ENCODE data around the gene MBD3. TPM values are rescaled to one million over a fixed set of nuclear protein-coding genes. Genes with fewer than 3 reads are reported as not detected.

MBD3 gene
- total RNA-seq, 4 donors from 2014 or later = 80.3 to 159 (median 95.7) TPM

- no peak for ATAC-seq
- H3K36me3 ChIP-seq = peaks cover 0 to 76% of the 10 kb centered on the region in 2 donors
- no peak for TF ChIP-seq POLR2AphosphoS5 (IDR thresholded peaks at IDR 0.05)
- no peak for TF ChIP-seq EP300 (IDR thresholded peaks at IDR 0.05)
- TF ChIP-seq, protein P1, sequence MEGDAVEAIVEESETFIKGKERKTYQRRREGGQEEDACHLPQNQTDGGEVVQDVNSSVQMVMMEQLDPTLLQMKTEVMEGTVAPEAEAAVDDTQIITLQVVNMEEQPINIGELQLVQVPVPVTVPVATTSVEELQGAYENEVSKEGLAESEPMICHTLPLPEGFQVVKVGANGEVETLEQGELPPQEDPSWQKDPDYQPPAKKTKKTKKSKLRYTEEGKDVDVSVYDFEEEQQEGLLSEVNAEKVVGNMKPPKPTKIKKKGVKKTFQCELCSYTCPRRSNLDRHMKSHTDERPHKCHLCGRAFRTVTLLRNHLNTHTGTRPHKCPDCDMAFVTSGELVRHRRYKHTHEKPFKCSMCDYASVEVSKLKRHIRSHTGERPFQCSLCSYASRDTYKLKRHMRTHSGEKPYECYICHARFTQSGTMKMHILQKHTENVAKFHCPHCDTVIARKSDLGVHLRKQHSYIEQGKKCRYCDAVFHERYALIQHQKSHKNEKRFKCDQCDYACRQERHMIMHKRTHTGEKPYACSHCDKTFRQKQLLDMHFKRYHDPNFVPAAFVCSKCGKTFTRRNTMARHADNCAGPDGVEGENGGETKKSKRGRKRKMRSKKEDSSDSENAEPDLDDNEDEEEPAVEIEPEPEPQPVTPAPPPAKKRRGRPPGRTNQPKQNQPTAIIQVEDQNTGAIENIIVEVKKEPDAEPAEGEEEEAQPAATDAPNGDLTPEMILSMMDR (IDR thresholded peaks at IDR 0.05) = no peak
- H3K4me3 ChIP-seq = no peak overlapping the region
- no peaks in the 10 kb centered on the region for H3K4me1 ChIP-seq
- no peak overlapping the region for H3K27ac ChIP-seq
- 90 to 100% methylated on average over 1 to 2 of the region's 20 CpGs for WGBS, 2 donors (ENCODE audit: low coverage in 1 of 2)
- H3K27me3 ChIP-seq = no peaks in the 10 kb centered on the region
- H3K9me3 ChIP-seq = no peaks in the 10 kb centered on the region
These were observed 37.3 kb upstream of the MBD3 start for GRCh38 chr19:1630012-1630411.

DNA sequence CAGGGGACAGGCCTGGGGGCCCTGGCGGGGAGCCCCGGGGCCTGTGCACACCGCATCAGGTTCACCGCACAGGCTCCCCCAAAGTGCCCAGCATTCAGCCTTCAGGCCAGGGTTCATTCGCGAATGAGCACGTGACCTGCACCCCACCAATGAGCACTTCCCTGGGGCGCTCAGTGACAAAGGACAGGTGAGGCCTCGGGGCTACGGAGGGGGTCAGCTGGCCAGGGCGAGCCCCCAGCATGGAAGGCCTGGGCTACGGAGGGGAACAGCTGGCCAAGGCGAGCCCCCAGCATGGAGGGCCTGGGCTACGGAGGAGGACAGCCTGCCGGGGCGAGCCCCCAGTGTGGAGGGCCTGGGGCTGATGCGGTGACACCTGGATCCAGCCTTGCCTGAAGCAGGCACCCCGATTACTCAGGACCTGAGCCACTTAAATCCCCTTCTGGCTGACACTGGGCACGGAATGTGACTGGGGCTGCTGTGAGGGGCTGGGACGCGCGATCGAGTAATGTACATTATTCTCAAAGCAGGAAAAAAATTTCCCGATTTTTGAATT lies 36.7 kb upstream of the MBD3 start:
- Histone ChIP-seq H3K27me3 (no peaks in the 10 kb centered on the region), H3K4me1 (no peaks in the 10 kb centered on the region), H3K27ac (no peak overlapping the region), H3K4me3 (no peak overlapping the region), H3K9me3 (no peaks in the 10 kb centered on the region), H3K36me3 (peaks cover 0 to 76% of the 10 kb centered on the region in 2 donors)
- WGBS, 2 donors (ENCODE audit: low coverage in 1 of 2) = 99% methylated on average over 7 of the region's 24 CpGs; no CpG with 5 or more reads in 1 of the 2 donors
- TF ChIP-seq POLR2A (IDR thresholded peaks at IDR 0.05) (no peak), POLR2AphosphoS5 (IDR thresholded peaks at IDR 0.05) (no peak), EP300 (IDR thresholded peaks at IDR 0.05) (no peak)
- TF ChIP-seq, protein P1 (IDR thresholded peaks at IDR 0.05) = no peak
- ATAC-seq = no peak

GRCh38 chr19:1627194-1627593 lies 34.5 kb upstream of the MBD3 start:
- H3K4me3 ChIP-seq = no peak overlapping the region
- no CpG with 5 or more reads among the region's 17 CpGs for WGBS, 2 donors (ENCODE audit: low coverage in 1 of 2)
- H3K36me3 ChIP-seq = peaks cover 0 to 79% of the 10 kb centered on the region in 2 donors
- no peaks in the 10 kb centered on the region for H3K27me3 ChIP-seq
- no peaks in the 10 kb centered on the region for H3K9me3 ChIP-seq
- TF ChIP-seq EP300 (IDR thresholded peaks at IDR 0.05) = no peak
- TF ChIP-seq POLR2AphosphoS5 (IDR thresholded peaks at IDR 0.05) = no peak
- no peak for TF ChIP-seq POLR2A (IDR thresholded peaks at IDR 0.05)
- TF ChIP-seq, protein P1 (IDR thresholded peaks at IDR 0.05) = no peak
- H3K4me1 ChIP-seq = no peaks in the 10 kb centered on the region
- no peak for ATAC-seq
- no peak overlapping the region for H3K27ac ChIP-seq

DNA sequence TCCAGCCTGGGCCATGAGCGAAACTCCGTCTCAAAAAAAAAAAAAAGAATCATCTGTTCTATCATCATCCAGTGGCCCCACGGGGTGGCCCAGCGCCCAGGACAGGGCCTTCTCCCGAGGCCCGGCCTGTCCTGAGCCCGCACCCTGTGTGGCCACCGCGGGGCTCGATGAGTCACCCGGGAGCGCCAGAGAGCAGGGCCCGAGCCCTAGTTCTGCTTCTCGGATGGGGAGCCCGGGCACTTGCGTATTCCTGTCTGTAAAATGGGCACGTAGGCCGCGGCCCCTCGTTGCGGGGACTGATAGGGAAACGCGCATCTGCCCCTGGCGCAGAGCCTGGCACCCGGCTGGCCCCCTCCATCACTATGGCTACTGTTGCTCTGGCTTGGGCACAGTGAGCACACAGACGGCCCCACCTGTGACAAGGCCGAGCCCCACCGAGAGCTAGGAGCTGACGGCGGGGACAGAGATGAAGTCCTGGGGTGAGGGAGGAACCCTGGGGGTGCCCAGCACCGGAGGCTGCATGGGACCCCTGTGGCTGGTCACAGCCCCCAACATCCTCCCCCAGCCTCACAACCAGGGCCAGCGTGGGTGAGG lies 33.8 kb upstream of the MBD3 start:
- Histone ChIP-seq H3K27ac (no peak overlapping the region), H3K4me3 (no peak overlapping the region), H3K36me3 (peaks cover 0 to 79% of the 10 kb centered on the region in 2 donors), H3K4me1 (no peaks in the 10 kb centered on the region), H3K27me3 (no peaks in the 10 kb centered on the region), H3K9me3 (no peaks in the 10 kb centered on the region)
- TF ChIP-seq POLR2AphosphoS5 (IDR thresholded peaks at IDR 0.05) (no peak), POLR2A (IDR thresholded peaks at IDR 0.05) (no peak), EP300 (IDR thresholded peaks at IDR 0.05) (no peak)
- TF ChIP-seq, protein P1 (IDR thresholded peaks at IDR 0.05) = no peak
- WGBS, 2 donors (ENCODE audit: low coverage in 1 of 2) = 82% methylated on average over 5 of the region's 32 CpGs; no CpG with 5 or more reads in 1 of the 2 donors
- no peak for ATAC-seq

GRCh38 chr19:1624458-1624857 lies 31.8 kb upstream of the MBD3 start:
- H3K27ac ChIP-seq = no peak overlapping the region
- no peaks in the 10 kb centered on the region for H3K4me1 ChIP-seq
- 82% methylated on average over 14 of the region's 23 CpGs; no CpG with 5 or more reads in 1 of the 2 donors for WGBS, 2 donors (ENCODE audit: low coverage in 1 of 2)
- no peak overlapping the region for H3K4me3 ChIP-seq
- H3K9me3 ChIP-seq = no peaks in the 10 kb centered on the region
- peaks cover 0 to 79% of the 10 kb centered on the region in 2 donors for H3K36me3 ChIP-seq
- no peaks in the 10 kb centered on the region for H3K27me3 ChIP-seq
- peak; percentile 59 for ATAC-seq
- TF ChIP-seq, protein P1 (IDR thresholded peaks at IDR 0.05) = peak in 3 of 4 experiments; percentile 53 to 80 (median 74)
- no peak for TF ChIP-seq POLR2A (IDR thresholded peaks at IDR 0.05)
